Measurements from ENCODE around the gene MAP3K10.

MAP3K10 gene

DNA sequence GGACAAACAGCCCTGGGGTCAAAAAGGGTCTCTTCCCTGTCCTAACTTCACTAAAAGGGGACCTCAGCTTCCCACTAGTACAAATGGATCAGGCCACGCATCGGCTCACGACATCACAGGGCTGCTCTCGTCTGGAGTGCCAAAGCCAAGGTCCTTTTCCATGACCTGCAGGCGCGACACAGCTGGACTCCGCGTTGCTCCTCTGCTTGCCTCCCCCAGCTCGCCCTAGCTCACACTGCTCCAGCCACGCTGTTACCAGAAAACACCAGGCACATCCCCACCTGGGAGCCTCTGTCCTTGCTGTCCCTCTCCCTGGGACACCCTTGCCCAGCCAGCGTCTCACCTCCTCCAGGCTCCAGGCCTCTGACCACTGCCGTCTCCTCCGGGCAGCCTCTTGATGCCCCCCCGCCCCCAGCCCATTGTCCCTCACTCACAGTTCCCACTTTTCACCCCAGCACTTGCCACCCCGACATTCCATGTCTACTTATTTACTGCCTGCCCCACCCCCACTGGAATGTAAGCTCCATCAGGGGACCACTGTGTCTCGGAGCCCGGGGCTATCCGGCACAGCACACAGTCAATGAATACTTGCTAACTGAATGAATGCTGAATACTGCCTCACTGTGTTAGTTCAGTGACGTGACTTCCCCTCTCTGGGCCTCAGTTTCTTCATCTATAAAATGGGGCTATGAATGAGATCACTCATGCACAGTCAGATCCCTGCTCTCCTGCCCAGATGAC is 73.3 kb downstream of the MAP3K10 start:
- TF ChIP-seq, protein P1, sequence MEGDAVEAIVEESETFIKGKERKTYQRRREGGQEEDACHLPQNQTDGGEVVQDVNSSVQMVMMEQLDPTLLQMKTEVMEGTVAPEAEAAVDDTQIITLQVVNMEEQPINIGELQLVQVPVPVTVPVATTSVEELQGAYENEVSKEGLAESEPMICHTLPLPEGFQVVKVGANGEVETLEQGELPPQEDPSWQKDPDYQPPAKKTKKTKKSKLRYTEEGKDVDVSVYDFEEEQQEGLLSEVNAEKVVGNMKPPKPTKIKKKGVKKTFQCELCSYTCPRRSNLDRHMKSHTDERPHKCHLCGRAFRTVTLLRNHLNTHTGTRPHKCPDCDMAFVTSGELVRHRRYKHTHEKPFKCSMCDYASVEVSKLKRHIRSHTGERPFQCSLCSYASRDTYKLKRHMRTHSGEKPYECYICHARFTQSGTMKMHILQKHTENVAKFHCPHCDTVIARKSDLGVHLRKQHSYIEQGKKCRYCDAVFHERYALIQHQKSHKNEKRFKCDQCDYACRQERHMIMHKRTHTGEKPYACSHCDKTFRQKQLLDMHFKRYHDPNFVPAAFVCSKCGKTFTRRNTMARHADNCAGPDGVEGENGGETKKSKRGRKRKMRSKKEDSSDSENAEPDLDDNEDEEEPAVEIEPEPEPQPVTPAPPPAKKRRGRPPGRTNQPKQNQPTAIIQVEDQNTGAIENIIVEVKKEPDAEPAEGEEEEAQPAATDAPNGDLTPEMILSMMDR (IDR thresholded peaks at IDR 0.05; ENCODE audit: extremely low read depth, insufficient read depth, missing control alignments): no peak
- in situ Hi-C loops (cut with MboI; ENCODE audit: low pct_unique_long_range_greater_than_20kb, low sequenced_read_pairs, unreplicated experiment): no loop called here
- no peak for DNase-seq (ENCODE audit: low spot score)
